Adrenal gland (tissue), 12 donors: ENCODE measurements around the gene SSH2. TPM values are rescaled to one million over a fixed set of nuclear protein-coding genes. Genes with fewer than 3 reads are reported as not detected.
A peak's percentile ranks its signal among the peaks of the same experiment; 100 is the strongest.

Experiments used
- DNase-seq, 7 donors: peaks; one replicate each; pipeline ENCODE4 v3.0.0-alpha.2; 2019 to 2020
- H3K27ac ChIP-seq, 5 donors: fragments of 200-600 bp; sonication (generic) in 4 of 5; 1 replicate in 3 of 5; 2 replicates in 2 of 5; pipeline versions ENCODE4 v1.5.1 to v1.8.0; 2016 to 2020; ENCODE audit warnings: mild to moderate bottlenecking in 1 of 5
- H3K27me3 ChIP-seq: fragments of 200-600 bp; 2 replicates; pipeline ENCODE4 v1.8.0; 2021
- H3K36me3 ChIP-seq, 2 donors: fragments of 200-600 bp; replicated peaks in 1 of 2; 1 replicate in 1 of 2; 2 replicates in 1 of 2; pipeline versions ENCODE4 v1.5.1 to v1.8.0; 2018 to 2022
- H3K4me1 ChIP-seq, 2 donors: fragments of 200-600 bp; replicated peaks in 1 of 2; 1 replicate in 1 of 2; 2 replicates in 1 of 2; pipeline versions ENCODE4 v1.5.1 to v1.8.0; 2018 to 2021
- H3K4me3 ChIP-seq, 4 donors: fragments of 200-600 bp; sonication (generic) in 3 of 4; one replicate each; pipeline ENCODE4 v1.5.1; 2016 to 2018
- H3K9me3 ChIP-seq, 3 donors: fragments of 200-600 bp; sonication (generic) in 1 of 3; replicated peaks in 1 of 3; 1 replicate in 2 of 3; 2 replicates in 1 of 3; pipeline versions ENCODE4 v1.5.1 to v1.8.0; 2016 to 2021
- POLR2A ChIP-seq, 2 donors: fragments of 450-650 bp; IDR thresholded peaks; one replicate each; pipeline ENCODE4 v1.6.1; 2017; ENCODE audit warnings: antibody characterized with exemption in 2 of 2, mild to moderate bottlenecking in 2 of 2, moderate library complexity in 1 of 2
- WGBS, 4 donors: extraction: QIAGEN DNeasy Blood & Tissue Kit in 2 of 4; methylation state at CpG; one replicate each; pipeline versions ENCODE4 v1.1.5 to v1.1.7; 2013 to 2017; 5-methylcytosine and 5-hydroxymethylcytosine counted together
- intact Hi-C, 2 donors: fragments of 100-400 bp; cut with DNase I; formaldehyde crosslinking; loops; one replicate each; pipeline versions ENCODE4 v1.14.1 to v1.15.0; 2022 to 2023
- polyA plus RNA-seq, 3 donors: library from polyadenylated mRNA; stranded (reverse); fragments of 200-250 nt in 2 of 3; fragments of 350-450 nt in 1 of 3; fragmentation: Illumina TruSeq in 1 of 3; extraction: RNeasy Lipid Tissue Mini Kit (QIAGEN cat#74804) in 1 of 3; gene quantifications; one replicate each; pipeline ENCODE4 v1.2.3, GENCODE V29; 2013 to 2014
- total RNA-seq, 9 donors: library from RNA; depleted of rRNA in 4 of 9; stranded (reverse); fragments of >200 nt in 4 of 9; fragments of 120-200 nt in 1 of 9; fragmentation: NEBNext Ultra II Directional in 1 of 9; extraction: Animal tissue kit (Norgen Biotek cat#: 25700) in 1 of 9; gene quantifications; one replicate each; pipeline versions ENCODE4 v1.1.0 to v1.2.4, GENCODE V29; 2013 to 2023
- TF ChIP-seq, protein P1 (sequence below), 6 experiments: fragments of 450-650 bp in 4 of 6; fragments of 200-600 bp in 2 of 6; sonication (generic) in 1 of 6; IDR thresholded peaks; 1 replicate in 5 of 6; 2 replicates in 1 of 6; pipeline versions ENCODE4 v1.5.1 to v1.8.0; 2016 to 2021; ENCODE audit warnings: antibody characterized with exemption in 6 of 6, mild to moderate bottlenecking in 2 of 6, moderate library complexity in 1 of 6
- donor health status: healthy with polysubstance abuse.
- donor health status: Bipolar disorder and iron deficiency.
- donor health status: DM: yes; HTN: yes; CAD: no.
- donor health status: DM: no; HTN: no; CAD: no.
- donor health status: DM: no; HTN: no; CAD: no.
- donor health status: DM: yes; HTN: yes; CAD: no.

Gene SSH2
- total and polyA plus RNA-seq, 12 donors = 7.6 to 35.8 (median 20.8) TPM

DNA sequence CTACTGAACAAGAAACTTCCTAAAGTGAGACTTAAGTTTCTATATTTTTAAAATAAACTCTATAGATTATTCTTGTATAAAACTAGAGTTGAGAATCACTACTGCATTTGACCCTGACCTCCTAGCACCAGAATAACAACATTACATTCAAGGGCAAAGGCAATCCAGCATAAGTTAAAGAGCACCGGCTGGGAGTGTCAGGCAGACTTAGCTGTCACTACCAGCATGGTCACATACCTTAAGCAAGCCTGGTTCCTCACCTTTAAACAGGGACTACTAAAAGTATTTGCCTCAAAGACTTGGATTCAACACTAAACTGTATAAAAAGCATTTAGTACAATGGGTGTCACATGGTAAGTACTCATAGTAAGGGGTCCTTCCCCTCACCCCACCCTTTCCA is 90.4 kb downstream of the SSH2 start:
- TF ChIP-seq POLR2A (IDR thresholded peaks at IDR 0.05) = no peak
- TF ChIP-seq, protein P1, sequence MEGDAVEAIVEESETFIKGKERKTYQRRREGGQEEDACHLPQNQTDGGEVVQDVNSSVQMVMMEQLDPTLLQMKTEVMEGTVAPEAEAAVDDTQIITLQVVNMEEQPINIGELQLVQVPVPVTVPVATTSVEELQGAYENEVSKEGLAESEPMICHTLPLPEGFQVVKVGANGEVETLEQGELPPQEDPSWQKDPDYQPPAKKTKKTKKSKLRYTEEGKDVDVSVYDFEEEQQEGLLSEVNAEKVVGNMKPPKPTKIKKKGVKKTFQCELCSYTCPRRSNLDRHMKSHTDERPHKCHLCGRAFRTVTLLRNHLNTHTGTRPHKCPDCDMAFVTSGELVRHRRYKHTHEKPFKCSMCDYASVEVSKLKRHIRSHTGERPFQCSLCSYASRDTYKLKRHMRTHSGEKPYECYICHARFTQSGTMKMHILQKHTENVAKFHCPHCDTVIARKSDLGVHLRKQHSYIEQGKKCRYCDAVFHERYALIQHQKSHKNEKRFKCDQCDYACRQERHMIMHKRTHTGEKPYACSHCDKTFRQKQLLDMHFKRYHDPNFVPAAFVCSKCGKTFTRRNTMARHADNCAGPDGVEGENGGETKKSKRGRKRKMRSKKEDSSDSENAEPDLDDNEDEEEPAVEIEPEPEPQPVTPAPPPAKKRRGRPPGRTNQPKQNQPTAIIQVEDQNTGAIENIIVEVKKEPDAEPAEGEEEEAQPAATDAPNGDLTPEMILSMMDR (IDR thresholded peaks at IDR 0.05) = no peak
- 60 to 79% (median 70%) methylated on average over 1 of the region's 1 CpG for WGBS, 4 donors

DNA sequence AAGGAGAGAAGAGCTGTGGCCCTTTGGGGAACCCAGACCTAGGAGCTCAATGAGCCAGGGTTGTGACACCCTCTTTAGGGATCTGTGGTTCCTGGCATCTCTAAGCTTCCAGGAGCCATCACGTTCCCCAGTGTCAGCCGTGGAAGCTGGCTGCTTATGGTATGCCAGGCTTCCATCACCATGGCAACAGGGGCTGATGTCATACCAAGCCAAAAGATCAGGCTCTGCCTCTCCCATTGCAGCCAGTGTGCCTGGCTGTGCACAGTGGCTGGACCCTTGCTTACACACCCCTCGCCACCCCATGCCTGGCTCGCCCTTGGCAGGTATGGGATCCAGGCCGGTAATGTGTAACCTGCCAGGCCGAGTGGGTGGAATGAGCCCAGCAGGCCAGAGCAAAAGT is 91.1 kb downstream of the SSH2 start:
- peak in 1 of 7 donors; percentile 57 for DNase-seq
- H3K4me1 ChIP-seq = peaks cover 0 to 15% of the 10 kb centered on the region in 2 donors
- H3K4me3 ChIP-seq = no peak overlapping the region
- no peak overlapping the region for H3K27ac ChIP-seq
- intact Hi-C loops = no loop called here
- no peaks in the 10 kb centered on the region for H3K27me3 ChIP-seq
- 79 to 100% (median 94%) methylated on average over 2 to 6 of the region's 6 CpGs for WGBS, 4 donors
- H3K9me3 ChIP-seq = no peaks in the 10 kb centered on the region
- H3K36me3 ChIP-seq = no peaks in the 10 kb centered on the region
- TF ChIP-seq POLR2A (IDR thresholded peaks at IDR 0.05) = no peak
- TF ChIP-seq, protein P1 (IDR thresholded peaks at IDR 0.05) = no peak

More for the DNA sequence above, 90.4 kb downstream of the SSH2 start:
- intact Hi-C loops = no loop called here
- Histone ChIP-seq H3K4me1 (peaks cover 0 to 15% of the 10 kb centered on the region in 2 donors), H3K27me3 (no peaks in the 10 kb centered on the region), H3K36me3 (no peaks in the 10 kb centered on the region), H3K27ac (no peak overlapping the region), H3K9me3 (no peaks in the 10 kb centered on the region), H3K4me3 (no peak overlapping the region)
- no peak for DNase-seq

DNA sequence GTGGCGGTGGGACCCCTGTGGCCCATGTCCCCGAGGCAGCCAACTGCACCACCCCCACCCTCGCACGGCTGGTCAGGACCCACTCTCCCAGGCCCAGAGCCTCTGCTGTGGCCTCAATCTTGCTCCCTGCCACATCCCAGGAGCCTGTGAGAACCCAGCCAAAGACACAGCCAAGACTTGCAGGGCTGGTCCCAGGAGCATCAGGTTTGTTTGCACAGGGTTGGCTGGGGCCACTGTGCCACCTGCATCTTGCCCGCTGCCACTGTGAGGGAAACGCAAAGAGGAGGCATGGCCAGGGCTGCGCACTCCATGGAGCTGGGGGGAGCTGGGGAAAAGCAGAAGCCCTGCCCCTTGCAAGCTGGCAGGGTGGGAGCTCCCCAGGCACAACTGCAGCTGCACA is 92.5 kb downstream of the SSH2 start:
- no peak for TF ChIP-seq POLR2A (IDR thresholded peaks at IDR 0.05)
- TF ChIP-seq, protein P1 (IDR thresholded peaks at IDR 0.05) = no peak
- intact Hi-C loops = no loop called here
- Histone ChIP-seq H3K4me3 (no peak overlapping the region), H3K4me1 (peaks cover 0 to 15% of the 10 kb centered on the region in 2 donors), H3K27ac (no peak overlapping the region), H3K9me3 (no peaks in the 10 kb centered on the region), H3K27me3 (no peaks in the 10 kb centered on the region), H3K36me3 (no peaks in the 10 kb centered on the region)
- WGBS, 4 donors = 90 to 98% (median 97%) methylated on average over 2 to 7 of the region's 7 CpGs
- DNase-seq = no peak

DNA sequence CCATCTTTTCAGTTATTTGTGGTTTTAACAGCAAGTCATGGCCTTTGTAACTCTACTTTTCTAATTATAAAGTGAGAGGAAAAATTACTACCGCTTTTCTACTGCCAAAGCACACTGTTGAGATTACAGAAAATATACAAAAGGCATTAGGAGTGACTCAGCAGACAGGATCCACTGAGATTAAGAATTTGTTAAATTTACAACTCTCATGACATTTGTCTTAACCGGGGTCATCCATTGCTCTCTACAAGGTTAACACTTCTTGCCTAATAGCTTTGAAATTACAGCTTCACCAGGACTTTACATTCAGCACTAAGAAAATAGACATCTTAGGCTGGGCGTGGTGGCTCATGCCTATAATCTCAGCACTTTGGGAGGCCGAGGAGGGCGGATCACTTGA is 93.4 kb downstream of the SSH2 start:
- DNase-seq = no peak
- no peaks in the 10 kb centered on the region for H3K27me3 ChIP-seq
- intact Hi-C loops = no loop called here
- 55 to 68% (median 57%) methylated on average over 5 of the region's 5 CpGs for WGBS, 4 donors
- H3K36me3 ChIP-seq = no peaks in the 10 kb centered on the region
- peaks cover 0 to 15% of the 10 kb centered on the region in 2 donors for H3K4me1 ChIP-seq
- H3K27ac ChIP-seq = peak overlapping the region in 2 of 5 donors; percentile 3 to 22
- H3K4me3 ChIP-seq = no peak overlapping the region
- H3K9me3 ChIP-seq = no peaks in the 10 kb centered on the region
- TF ChIP-seq, protein P1 (IDR thresholded peaks at IDR 0.05) = no peak
